Dermis microvascular lymphatic vessel endothelial cell (primary cell): ENCODE measurements around the gene PGM1. TPM values are rescaled to one million over a fixed set of nuclear protein-coding genes. Genes with fewer than 3 reads are reported as not detected.

Experiments
- DNase-seq, 2 donors: peaks; one replicate each; pipeline versions ENCODE4 v3.0.0 to v3.0.0-alpha.2; 2010; ENCODE audit warnings: low read depth in 2 of 2
- total RNA-seq: library from RNA; depleted of rRNA; stranded (reverse); fragments of >200 nt; gene quantifications from 2 replicates; pipeline ENCODE4 v1.2.1, GENCODE V29; 2014

The PGM1 gene
- total RNA-seq, 1 donor from 2014 or later: 43.1 TPM

DNA sequence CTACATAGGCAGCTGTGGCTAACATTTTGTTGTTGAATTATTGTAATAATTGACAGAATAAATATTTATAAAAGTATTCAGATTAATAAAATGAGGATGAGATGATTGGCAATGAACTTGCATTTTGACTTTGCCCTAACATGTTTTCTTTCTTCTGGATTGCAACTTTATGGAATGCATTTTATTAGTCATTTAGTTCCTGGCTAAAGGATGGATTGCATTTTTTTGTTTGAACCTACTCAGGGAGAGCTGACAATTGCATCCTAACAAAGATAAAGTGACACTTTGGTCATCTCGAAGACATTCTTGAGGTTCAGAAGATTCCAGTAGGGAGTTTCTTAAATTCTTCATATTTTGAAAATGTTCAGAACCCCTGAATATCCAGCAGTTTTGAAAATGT is 37.5 kb downstream of the PGM1 start:
- no peak for DNase-seq

DNA sequence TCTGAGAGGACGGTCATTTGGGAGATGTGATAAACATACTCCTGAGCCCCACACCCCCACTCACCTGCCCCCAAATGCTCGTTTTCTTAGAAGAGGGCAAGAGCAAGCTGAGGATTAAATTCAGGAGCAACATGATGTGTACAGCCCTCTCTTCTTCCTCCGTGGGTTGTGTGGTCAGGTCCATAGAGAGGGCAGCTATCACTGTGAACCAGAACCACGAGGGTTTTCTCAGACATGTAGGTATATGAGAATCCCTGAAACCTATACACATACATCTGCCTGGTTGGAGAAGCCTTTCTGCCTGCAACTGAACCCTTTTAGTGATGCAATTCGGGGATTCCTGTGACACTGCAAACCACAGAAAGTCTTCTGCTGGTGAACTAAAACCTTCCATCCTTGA is 38.9 kb downstream of the PGM1 start:
- DNase-seq: no peak

DNA sequence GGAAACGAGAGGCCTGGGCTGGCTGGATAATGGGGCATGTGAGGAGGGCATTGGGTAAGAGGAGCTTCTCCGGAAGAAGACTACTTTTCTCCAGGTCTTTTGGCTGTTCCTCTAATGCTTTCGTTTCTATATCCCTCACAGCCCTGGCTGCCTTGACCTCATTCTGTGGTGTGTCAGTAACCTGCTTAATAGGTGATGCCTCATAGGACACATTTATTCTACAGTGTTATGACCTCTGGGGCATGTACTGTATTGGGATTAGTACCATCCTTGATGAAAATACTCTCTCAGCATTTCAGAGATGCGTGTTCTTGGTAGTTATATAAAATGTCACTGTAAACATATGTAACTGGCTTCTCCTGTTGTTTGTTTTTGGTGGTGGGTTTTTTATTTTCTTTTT is 40.1 kb downstream of the PGM1 start:
- no peak for DNase-seq

DNA sequence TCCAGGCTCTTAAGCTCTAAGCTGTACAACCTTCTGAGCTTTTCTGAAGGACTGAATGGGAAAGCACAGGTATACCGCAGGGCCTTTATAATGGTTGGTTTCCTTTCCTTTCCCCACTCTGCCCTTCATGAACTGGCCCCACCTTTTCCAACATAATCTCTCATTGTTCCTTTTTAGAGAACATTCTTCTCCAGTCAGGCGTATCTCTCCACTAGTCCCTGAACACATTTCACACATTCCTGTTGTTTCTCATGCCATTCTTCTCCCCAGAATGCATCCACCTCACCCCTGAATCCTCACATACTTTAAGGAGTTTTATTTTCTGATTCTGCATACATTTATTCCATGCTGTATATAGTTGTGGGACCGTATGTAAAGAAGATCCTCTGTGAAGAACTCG is 41.3 kb downstream of the PGM1 start:
- no peak for DNase-seq

DNA sequence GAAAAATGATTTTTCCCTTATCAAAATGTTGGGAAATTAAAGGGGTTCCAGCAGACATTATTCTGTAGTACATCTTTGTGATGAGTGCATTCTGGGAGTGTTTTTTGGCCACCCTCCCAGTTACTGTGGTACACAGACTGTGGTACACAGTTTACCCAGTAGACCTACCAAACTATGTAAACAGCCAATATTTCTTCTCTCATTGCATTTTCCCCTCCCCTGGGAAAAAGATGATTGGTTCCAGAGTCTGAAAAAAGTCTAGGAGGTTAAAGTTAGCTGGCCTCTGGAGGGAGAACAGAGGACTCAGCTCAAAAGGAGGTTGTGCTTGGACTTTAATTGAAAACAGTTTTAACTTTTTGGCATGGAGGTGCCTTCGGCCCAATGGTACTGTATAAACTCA is 42.5 kb downstream of the PGM1 start:
- no peak for DNase-seq

DNA sequence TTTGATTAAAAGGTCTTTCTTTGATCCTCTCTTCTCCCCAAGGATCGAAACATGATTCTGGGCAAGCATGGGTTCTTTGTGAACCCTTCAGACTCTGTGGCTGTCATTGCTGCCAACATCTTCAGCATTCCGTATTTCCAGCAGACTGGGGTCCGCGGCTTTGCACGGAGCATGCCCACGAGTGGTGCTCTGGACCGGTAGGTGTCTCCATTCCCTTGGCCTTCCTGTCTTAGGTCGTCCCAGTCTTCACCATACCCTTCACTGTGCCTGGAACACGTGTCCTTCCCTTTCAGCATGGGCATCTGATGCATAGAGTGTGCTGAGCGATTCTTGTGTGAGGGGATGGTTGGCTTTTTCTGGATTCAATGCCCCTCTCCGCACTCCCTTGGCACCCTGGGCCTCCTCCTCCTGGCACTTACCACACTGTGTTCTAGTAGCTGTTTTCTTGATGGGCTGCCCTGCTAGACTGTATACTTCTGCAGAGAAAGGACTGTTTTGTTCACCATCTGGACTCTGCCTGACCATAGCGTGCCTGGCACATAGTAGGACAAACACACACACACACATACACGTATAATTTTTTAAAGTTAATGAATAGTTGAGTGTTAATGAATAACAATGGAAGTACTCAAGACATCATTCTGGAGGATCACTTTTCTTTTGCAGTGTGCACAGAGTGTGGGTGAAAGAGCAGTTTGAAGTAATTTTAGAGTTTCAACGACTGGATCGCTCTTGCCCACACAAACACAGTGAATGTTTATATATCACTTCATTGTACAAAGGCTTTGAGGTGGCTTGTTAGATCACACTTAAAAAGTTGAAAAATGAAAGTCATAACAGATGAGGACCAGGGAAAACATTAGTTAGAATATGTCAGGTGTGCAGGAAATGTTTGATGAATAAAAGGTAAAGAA is 43.2 kb downstream of the PGM1 start:
- DNase-seq: no peak

DNA sequence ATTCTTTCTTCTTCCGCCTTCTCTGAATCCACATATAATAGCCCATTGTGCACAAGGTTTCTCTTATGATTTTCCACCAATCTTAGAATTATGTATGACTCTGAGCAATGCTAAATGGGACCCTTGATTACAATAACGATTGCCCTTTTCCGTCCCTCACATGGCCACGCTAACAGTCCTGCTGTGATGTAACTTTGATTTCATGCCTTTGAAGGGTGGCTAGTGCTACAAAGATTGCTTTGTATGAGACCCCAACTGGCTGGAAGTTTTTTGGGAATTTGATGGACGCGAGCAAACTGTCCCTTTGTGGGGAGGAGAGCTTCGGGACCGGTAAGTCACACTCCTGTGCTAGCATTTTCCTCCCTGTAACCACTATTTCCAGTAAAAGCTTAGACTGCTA is 45.3 kb downstream of the PGM1 start:
- no peak for DNase-seq

DNA sequence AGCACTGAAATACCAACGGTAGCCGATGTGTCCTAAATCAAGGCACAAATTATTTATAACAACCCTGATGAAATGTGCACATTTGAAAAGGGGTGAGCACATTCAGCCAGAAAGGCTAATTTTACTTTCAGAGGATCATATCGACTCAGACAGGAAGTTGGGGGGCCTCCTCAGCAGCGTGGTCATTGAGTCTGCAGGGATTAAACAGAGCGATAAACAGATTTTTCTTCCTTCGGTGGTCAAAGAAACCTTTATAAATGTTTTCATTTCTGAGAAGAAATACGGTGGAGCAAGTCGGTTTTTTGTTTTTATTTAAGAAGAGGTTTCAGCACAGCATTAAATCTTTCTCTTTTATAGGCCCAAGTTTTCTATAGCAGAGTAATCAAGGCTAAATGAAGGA is 45.7 kb downstream of the PGM1 start:
- DNase-seq: no peak

DNA sequence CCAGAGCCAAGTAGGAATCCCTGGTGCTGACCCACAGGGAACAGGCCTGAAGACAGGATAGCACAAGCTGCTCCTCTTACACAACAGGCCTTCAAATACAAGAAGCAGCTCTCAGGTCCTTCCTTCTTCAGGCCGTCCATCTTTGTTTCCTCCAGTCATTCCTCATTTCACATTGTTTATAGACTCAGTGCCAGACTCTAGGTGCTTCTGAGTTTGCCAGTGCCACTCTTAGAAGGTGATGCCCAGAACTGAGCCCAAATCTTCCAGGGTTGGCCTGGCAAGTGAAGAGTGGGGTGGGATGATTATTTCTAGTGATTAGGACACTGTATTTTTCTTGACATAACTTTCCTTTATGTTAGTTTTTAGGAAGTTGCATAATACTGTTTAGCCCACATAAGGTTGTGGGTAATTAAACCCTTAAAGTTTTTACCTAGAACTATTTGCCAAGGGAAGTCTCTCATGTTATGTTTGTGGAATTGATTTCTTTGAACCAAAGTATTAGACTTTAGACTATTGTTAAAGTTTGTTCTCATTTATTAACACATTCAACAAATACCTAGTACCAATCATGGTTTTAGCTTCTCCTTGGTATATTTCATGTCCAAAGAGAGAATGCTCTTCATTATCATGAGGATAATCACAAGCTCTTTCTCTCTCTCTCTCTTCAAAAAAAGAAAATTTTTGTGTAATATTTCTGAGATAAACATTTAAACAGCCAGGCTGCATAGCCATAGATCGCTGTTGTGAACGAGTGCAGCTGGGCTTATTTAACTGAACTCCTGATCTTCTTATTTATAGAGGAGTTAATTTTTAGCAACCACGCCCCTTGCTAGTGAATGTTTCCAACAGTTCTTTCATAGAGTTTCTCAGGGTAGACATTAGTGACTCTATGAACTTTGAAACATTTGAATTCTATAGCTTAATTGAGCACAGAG is 47.7 kb downstream of the PGM1 start:
- DNase-seq: no peak

DNA sequence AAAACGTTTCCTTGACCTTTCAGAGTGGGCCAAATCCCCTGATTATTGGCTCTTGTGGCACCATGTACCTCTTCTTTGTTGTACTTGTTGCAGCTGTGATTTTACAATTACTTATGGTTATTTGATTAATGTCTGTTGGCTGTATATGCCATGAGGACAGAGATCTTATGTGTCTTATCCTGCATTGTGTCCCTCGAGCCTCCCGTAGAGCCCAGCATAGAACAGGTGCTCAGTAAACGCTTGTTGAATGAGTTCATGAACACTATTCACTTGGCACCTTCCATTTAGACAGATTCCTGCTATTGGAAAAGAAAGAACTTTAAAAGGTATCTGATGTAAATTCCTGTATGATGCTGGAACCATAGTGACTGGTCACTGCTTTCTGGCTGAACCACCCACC is 48.4 kb downstream of the PGM1 start:
- DNase-seq: no peak

DNA sequence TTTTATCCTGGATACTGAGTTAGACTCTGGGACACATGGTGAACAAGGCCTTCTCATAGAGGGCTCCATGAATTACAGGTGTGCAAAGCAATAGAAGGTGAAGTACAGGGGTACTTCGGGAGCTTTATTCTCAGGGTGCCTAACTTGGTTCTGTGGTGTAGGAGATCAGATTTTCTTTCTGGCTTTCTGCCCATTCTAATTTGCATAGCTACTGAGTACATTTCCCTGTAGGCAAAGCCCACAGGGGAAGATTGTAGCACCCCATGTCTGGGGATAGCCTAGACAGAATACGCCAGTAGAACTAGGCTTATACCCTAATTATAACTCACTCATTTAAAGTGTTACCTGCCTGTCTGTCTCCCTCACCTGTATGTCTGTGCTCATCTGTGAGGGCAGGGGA is 49.7 kb downstream of the PGM1 start:
- DNase-seq: no peak

DNA sequence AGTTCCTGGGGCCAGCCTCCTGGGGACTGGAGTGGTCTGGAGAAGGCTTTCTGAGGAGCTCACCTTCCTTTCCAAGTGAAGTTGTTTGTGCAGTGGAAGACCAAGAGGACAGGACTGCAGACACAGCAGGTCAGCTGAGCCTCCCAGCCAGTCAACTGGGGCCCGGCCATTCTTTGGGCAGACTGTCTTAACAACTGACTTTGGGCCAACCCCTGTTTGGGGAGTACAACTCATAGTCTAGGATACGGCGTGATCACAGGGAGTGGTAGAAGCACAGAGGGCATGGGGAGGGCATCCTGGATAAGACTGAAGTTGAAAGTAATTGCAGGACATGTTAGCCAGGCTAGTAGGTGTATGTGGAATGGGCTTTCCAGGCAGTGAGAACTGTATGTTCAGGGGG is 50.3 kb downstream of the PGM1 start:
- no peak for DNase-seq

DNA sequence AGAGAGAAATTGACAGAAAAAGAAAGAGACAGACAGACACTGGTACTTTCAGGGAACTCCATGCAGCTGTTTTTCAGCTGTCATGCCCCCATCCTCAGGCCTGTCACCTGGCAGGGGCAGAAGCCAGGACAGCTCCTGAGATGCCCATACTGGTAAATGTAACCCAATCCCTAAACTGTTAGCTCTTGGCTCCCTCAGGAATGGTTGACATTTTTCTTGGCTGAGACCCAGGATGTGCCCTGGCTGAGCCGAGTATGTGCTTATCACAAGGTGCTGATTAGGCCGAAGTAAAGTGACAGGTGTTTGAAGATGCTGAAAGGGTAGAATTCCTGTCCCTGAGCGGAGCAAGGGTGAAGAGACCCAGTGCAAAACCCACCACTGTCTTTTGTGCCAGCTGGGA is 50.7 kb downstream of the PGM1 start:
- DNase-seq: no peak

DNA sequence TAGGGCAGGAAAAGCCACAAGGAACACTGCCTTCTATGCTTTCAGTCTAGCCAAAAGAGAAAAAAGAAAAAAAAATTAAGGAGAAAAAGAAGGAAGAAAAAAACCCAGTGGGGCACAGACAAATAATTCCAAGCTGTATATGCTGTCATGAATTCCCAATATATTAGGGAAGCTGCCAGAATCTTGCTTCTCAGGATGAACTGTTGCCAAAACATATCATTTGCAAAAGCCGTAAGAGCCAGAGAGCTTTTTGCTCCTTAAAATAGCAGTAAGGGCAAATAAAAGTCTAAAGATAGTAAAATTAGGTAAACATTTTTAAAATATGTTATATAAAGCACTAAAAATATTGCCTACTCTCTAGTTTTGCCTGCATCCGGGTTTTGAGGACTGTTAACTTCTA is 52.1 kb downstream of the PGM1 start:
- DNase-seq: no peak

DNA sequence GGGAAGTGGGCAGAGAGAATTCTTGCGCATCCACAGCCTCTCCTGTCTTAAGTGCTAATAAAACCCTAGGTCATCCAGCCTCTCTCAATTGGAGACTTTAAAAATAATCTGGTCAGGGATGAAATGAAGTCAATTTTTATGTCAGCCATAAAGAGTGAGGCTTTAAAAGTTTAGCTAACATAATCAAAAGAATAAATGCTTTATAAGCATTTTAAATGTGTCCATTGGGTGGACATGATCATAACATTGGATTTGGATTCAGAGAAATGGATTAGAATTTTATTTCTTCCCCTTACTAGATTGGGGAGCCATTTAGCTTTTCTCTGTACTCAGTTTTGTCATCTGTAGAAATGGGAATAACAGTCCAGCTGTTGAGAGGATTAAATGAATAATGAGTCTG is 55.5 kb downstream of the PGM1 start:
- DNase-seq: no peak

DNA sequence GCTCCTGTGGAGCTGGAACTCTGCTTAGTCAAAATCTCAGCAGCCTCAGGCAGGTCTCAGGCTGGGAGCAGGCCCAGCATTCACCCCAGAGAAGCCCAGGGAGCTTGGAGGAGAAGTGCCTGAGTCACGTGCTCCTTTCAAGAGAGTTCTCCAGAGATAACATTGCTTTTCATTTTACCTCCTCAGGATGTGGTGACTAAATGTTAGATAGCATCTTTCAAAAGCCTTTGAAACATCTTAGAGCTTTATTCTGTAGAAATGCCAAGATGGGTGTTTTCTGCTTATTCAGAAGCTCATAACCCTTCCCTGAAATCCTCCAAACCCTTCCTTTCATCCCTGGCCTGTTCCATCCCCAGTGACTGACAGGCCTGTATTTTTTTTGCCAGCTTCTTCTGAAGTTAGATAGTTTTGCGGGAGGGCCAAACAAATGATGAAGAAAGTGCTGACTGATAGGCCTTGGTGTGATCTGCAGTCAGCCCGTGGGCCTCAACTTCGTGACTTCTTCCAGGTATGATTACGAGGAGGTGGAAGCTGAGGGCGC is 58.0 kb downstream of the PGM1 start:
- DNase-seq: peak in 1 of 2 donors; percentile 15

DNA sequence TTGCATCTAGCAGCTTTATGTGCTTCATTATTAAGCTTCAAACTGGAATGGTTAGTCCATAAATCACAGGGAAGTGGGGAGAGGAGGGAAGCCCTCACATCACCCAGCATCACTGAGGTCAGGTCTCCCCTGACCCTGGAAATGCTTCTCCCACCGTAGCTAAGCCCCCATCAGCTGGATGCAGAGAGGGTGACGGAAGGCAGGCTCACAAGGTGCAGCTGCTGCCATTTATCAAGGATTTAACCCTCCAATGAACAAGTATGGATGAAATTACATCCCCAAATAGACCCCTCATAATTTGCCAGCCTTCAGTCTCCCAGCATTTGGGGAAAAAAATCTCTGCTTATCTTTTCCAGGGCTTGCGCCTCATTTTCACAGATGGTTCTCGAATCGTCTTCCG is 60.8 kb downstream of the PGM1 start:
- DNase-seq: no peak

DNA sequence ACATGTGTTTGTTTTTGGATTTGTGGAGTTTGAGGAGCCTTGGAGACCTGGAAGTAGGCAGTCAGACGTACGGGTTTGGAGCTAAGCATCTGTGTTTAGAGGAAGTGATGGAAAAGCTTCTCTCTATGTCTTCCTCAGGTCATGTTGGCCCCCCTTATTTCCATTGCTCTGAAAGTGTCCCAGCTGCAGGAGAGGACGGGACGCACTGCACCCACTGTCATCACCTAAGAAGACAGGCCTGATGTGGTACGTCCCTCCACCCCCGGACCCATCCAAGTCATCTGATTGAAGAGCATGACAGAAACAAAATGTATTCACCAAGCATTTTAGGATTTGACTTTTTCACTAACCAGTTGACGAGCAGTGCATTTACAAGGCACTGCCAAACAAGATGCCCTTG is 66.2 kb downstream of the PGM1 start:
- DNase-seq: no peak

DNA sequence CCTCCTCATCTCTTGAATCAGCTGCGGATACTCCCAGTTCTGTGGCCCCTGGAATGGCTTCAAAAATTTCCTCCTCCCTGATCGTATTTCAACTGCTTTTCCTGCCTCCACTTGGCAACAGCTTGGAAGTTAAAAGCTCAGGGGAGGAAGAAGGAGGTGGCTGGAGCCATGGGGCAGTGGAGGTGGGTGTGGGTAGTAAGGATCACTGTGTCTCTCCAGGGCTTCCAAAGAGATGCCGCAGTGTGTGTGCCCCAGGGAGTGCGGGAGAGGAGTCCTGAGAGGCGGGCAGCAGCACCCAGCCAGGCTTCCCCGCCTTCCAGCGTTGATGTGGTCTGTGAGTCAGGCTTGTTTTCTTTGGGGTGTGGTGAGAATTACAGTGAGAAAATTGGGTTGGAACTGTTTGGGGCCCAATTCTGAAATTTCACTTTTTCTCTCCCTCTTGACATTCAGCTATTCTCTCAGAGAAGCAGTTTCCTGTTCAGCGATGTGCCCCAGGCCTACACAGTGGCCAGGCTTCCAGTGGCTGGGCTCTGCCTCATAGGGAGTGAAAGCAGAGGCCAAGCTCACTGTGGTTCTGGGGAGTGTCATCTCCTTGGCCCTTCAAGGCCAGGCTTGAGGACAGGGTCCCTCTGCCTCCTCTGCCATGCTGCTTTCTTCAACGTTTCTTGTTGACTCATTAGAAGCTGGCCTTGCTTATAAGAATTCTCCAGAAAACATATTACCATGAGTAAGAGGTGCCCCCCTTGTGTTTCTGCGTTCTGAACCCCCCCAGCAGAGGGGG is 69.0 kb downstream of the PGM1 start:
- peak in 1 of 2 donors; percentile 34 for DNase-seq

DNA sequence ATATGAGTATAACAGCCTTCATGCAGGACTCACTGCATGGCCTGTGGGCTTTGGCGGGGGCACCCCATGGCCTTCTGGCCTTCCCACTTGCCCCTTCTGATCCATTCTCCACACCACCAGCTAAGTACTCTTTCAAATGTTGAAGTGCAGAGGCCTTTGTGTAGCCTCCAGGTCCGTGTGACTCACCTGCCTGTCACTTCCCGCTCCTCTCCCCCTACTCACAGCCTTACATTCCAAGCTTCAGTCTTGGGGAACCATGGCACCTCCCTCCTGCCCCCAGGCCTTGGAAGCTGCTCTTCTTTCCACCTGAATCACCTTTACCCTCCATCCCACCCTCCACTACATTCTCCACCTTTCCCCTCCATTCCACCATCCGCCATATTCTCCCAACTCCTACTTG is 69.6 kb downstream of the PGM1 start:
- DNase-seq: peak in 1 of 2 donors; percentile 8

DNA sequence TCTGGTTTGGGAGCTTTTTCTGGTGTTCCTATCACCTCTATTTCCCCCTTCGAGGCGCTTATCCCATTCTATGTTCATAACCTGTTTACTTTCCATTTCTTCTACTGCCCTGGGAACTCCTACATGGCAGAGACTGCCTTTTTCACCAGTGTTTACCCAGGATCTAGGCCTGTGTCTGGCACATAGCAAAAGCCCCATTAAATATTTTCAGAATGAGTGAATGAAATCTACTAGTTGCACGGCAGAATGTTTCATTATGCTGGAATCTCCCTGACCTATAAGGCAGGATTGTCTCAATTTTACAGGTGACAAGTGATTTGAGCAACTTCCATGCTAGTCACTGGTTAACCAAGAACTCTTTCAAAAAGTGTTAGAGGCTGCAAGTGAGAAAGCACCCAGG is 70.1 kb downstream of the PGM1 start:
- DNase-seq: no peak

DNA sequence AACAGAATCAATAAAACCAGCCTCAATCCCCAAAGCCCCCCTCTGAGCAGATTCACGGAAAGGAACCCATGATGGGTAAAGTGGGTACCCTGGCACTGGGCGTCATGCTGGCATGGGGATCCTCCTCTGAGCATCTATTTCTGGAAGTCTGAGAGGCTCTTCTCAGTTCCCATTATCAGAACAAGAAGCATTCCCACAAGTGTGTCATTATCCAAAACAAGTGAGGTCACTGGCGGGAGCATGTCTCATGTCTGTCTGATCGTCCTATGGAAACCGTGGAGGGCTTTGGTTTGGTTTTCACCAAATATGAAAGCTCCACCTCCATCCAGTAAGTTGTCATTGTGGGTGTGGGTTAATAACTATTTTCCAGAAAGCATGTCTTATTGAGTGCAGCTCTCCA is 70.7 kb downstream of the PGM1 start:
- DNase-seq: no peak
